Esophagus squamous epithelium (tissue), 4 donors: ENCODE data around the gene FAM174B.

Experiments
- CTCF ChIP-seq, 6 experiments: fragments of 450-650 bp in 4 of 6; fragments of 200-600 bp in 2 of 6; sonication (generic) in 2 of 6; IDR thresholded peaks; one replicate each; pipeline ENCODE4 v1.5.1; 2016 to 2019; ENCODE audit warnings: antibody characterized with exemption in 6 of 6, mild to moderate bottlenecking in 4 of 6, moderate library complexity in 4 of 6
- POLR2A ChIP-seq, 4 donors: fragments of 450-650 bp; IDR thresholded peaks; one replicate each; pipeline ENCODE4 v1.6.1; 2017; ENCODE audit warnings: antibody characterized with exemption in 4 of 4, mild to moderate bottlenecking in 4 of 4, moderate library complexity in 3 of 4

- TF ChIP-seq CTCF (IDR thresholded peaks at IDR 0.05) (no peak), POLR2A (IDR thresholded peaks at IDR 0.05) (no peak)
Measured at GRCh38 chr15:92675485-92675884, 19.9 kb upstream of the FAM174B start.
